Fibroblast of the conjunctiva (primary cell): ENCODE measurements around the gene ITIH3.

Source experiments
- DNase-seq: peaks from one replicate; pipeline ENCODE4 v3.0.0-alpha.2; 2010; ENCODE audit warnings: low read depth

Gene ITIH3

GRCh38 chr3:52779837-52780585 lies 14.6 kb upstream of the ITIH3 start:
- DNase-seq: no peak

- no peak for DNase-seq
These were observed 12.9 kb upstream of the ITIH3 start for GRCh38 chr3:52781741-52782140.

- no peak for DNase-seq
These were observed 12.0 kb upstream of the ITIH3 start for GRCh38 chr3:52782412-52783210.

- no peak for DNase-seq
These were observed 11.4 kb upstream of the ITIH3 start for GRCh38 chr3:52783211-52783555.

- DNase-seq: no peak
These were observed 10.5 kb upstream of the ITIH3 start for GRCh38 chr3:52784021-52784621.

- no peak for DNase-seq
These were observed 9.5 kb upstream of the ITIH3 start for GRCh38 chr3:52784931-52785590.

- no peak for DNase-seq
These were observed 8.0 kb upstream of the ITIH3 start for GRCh38 chr3:52786330-52787215.

- no peak for DNase-seq
These were observed 7.3 kb upstream of the ITIH3 start for GRCh38 chr3:52787246-52787645.

- no peak for DNase-seq
These were observed 6.6 kb upstream of the ITIH3 start for GRCh38 chr3:52787672-52788625.

- no peak for DNase-seq
These were observed 5.5 kb upstream of the ITIH3 start for GRCh38 chr3:52788890-52789745.

- no peak for DNase-seq
These were observed 4.9 kb upstream of the ITIH3 start for GRCh38 chr3:52789746-52790040.

GRCh38 chr3:52790337-52790736 lies 4.3 kb upstream of the ITIH3 start:
- no peak for DNase-seq

- no peak for DNase-seq
These were observed 3.9 kb upstream of the ITIH3 start for GRCh38 chr3:52790741-52791140.

- DNase-seq: no peak
These were observed 3.2 kb upstream of the ITIH3 start for GRCh38 chr3:52791366-52791765.

- DNase-seq: no peak
These were observed 2.7 kb upstream of the ITIH3 start for GRCh38 chr3:52791928-52792327.

- no peak for DNase-seq
These were observed 2.2 kb upstream of the ITIH3 start for GRCh38 chr3:52792413-52792812.

GRCh38 chr3:52792961-52793695 lies 1.5 kb upstream of the ITIH3 start:
- no peak for DNase-seq

- no peak for DNase-seq
These were observed 639 bp upstream of the ITIH3 start for GRCh38 chr3:52793702-52794611.
